GM10248 (cell line): ENCODE measurements around the gene DXO.

Experiments used
- CTCF ChIA-PET: fragments of 300-600 bp; sonication (Branson Sonifier 250); formaldehyde crosslinking; extraction: SDS; loops from one replicate; lab custom pipeline; 2021; ENCODE audit warnings: antibody characterized with exemption; lab: Yijun Ruan, JAX
- POLR2A ChIA-PET: fragments of 350-650 bp; sonication (Branson Sonifier 250); formaldehyde crosslinking; extraction: SDS; loops from one replicate; lab custom pipeline; 2020; ENCODE audit warnings: antibody characterized with exemption; lab: Yijun Ruan, JAX
- DNase-seq: peaks from one replicate; pipeline ENCODE4 v3.0.0; 2012; ENCODE audit errors: extremely low spot score
- TF ChIP-seq, protein P1 (sequence below): IDR thresholded peaks from 2 replicates; pipeline ENCODE4 v1.5.1; 2012; ENCODE audit warnings: mild to moderate bottlenecking, low read depth; ENCODE audit errors: extremely low read depth, missing control alignments, control extremely low read depth

The DXO gene

DNA sequence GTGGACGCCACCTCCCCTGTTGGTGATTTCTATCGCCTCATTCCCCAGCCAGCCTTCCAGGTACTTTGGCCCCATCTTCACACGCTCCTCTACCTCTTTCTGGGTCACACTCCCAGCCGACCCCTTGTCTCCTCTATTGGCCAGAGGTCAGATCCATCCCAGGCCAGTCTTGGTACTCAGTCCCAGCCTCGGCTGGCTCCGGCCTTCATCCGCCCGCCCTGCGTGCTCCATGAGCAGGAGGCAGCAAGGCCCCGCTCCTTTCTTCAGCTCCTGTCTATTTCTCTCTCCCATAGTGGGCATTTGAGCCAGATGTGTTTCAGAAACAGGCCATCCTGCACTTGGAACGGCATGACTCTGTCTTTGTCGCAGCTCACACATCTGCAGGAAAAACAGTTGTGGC, 10.3 kb downstream of the DXO start:
- DNase-seq, result no peak
- TF ChIP-seq, protein P1, sequence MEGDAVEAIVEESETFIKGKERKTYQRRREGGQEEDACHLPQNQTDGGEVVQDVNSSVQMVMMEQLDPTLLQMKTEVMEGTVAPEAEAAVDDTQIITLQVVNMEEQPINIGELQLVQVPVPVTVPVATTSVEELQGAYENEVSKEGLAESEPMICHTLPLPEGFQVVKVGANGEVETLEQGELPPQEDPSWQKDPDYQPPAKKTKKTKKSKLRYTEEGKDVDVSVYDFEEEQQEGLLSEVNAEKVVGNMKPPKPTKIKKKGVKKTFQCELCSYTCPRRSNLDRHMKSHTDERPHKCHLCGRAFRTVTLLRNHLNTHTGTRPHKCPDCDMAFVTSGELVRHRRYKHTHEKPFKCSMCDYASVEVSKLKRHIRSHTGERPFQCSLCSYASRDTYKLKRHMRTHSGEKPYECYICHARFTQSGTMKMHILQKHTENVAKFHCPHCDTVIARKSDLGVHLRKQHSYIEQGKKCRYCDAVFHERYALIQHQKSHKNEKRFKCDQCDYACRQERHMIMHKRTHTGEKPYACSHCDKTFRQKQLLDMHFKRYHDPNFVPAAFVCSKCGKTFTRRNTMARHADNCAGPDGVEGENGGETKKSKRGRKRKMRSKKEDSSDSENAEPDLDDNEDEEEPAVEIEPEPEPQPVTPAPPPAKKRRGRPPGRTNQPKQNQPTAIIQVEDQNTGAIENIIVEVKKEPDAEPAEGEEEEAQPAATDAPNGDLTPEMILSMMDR, result no peak
- CTCF ChIA-PET, result interaction anchor here (1.1 kb wide), 1 partner anchor 9 kb away, joined by 4 read pairs; no protein-coding TSS in a partner anchor
- POLR2A ChIA-PET, result no interaction called here

DNA sequence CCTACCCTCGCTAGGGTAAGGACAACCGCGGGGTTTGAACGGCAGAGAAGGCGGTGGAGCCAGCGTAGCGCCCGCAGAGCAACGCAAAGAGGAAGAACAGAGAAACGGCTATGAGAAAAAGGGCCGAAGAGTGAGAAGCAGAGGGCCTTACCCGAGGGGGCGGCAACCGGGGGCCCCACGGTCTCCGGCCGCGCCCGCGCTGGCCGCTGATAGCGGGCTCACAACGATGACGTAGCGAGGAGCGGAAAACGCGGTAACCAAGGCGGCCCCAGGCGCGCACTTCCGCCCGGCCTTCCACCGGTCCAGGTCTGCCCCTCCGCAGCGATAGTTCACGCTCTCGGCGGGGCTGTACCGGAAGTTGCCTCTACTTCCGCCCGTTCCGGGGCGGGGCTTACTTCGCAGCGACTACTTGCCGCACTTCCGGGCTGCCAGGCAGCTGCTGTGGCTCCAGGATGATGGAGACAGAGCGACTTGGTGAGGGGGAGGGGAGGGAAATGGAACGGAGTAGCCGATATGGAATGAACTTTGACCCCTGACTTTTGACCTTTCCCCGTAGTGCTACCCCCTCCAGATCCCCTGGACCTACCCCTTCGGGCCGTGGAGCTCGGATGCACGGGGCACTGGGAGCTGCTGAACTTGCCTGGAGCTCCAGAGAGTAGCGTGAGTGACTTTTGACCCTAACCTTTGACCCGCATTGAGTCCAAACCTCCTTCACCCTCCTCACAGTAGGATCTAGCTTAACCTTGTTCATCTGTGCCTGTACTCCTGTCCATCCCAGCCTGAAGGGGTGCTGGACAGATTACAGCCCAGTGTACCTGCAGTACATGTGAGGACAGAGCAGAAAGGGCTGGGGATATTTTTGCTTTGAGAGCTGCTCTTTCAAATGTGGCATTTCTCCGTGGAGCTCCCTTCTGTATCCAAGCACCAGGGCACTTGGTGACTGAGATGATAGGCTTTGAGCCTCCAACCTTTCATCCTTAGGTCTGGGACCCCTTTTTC, 12.9 kb downstream of the DXO start, which contains the start of the genes NELFE and SKIC2:
Gene NELFE, minus strand, starts transcription at position 231 of the 999 bp plus-strand sequence. CDS start 525 bp downstream, outside the sequence.
Gene SKIC2, plus strand, starts transcription at position 435 of the 999 bp plus-strand sequence. Its CDS starts 18 bp downstream, at position 453.
- CTCF ChIA-PET, result interaction anchor here (0.9 to 2.5 kb wide), 6 partner anchors 7 to 189 kb away, joined by 3 to 8 read pairs (median 4); partner anchors contain the start of gene CFB

DNA sequence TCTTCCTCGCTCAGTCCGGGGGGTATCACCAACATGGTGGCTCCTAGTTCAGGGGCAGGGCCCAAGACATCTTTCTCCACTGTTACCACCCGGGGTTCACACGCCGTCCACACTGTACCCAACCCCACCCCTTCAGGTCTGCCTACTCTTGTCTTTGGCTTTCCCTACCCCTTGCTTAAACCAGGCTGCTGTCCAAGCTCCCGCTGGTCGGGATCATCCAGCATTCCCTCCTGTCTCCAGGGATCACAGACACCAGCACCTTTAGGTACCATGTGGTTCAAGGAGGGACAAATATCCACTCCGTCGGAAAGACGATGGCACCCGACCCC, 13.6 kb downstream of the DXO start:
- no peak for DNase-seq
- POLR2A ChIA-PET, result interaction anchor here (2.4 kb wide), 1 partner anchor 13 kb away, joined by 15 read pairs; the partner anchor contains the start of gene DXO

More for the DNA sequence above, 12.9 kb downstream of the DXO start, which contains the start of the genes NELFE and SKIC2:
- DNase-seq, result peak; percentile 100
- POLR2A ChIA-PET, result interaction anchor here (2.4 kb wide), 1 partner anchor 12 kb away, joined by 15 read pairs; the partner anchor contains the start of gene DXO
- TF ChIP-seq, protein P1, result no peak

DNA sequence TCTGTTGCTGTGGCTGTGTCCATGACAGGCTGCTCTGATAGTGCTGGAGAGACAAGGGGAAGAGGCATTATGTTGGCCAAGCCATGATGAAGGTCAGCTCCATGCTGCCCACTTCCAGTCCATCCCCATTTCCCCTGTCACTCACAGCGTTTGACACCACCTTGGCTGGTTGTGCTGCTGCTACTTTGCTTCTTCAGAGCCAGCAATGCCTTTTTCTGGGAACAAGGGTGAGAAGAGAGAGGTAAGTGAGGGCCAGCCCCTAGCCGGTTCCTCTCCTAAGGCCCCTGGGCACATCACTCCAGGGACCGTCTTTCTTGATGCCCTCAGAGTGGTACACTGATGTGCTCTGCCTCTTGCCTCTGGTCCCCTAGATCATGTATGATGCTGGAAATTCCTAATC, 15.1 kb downstream of the DXO start:
- no peak for DNase-seq
- ChIA-PET CTCF (interaction anchor here (1.2 to 2.5 kb wide), 2 partner anchors 16 to 161 kb away, joined by 3 to 8 read pairs; no protein-coding TSS in a partner anchor), POLR2A (no interaction called here)
- TF ChIP-seq, protein P1, result no peak

More for the DNA sequence above, 13.6 kb downstream of the DXO start:
- TF ChIP-seq, protein P1, result no peak
- CTCF ChIA-PET, result interaction anchor here (1.1 to 2.5 kb wide), 5 partner anchors 8 to 160 kb away, joined by 3 to 8 read pairs (median 5); partner anchors contain the start of gene CFB

DNA sequence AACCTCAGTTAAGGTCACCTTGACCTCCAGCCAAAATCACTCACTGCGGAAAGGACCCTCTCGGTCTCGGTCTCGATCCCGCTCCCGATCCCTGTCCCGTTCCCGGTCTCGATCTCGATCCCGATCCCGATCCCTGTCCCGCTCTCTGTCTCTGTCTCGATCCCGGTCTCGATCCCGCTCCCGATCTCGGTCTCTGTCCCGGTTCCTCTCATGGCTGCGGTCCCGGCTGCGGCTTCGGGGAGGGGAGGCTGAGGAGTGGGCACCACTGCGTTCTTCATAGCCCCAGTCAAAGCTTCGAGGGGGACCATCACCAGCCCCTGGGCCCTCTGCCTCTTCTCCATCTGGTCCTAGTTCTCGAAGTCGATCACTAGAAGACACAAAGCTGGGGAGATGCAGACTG, 17.4 kb downstream of the DXO start:
- ChIA-PET CTCF (interaction anchor here (5.0 kb wide), 1 partner anchor 14 kb away, joined by 35 read pairs; no protein-coding TSS in a partner anchor), POLR2A (no interaction called here)
- no peak for DNase-seq
- TF ChIP-seq, protein P1, result no peak

DNA sequence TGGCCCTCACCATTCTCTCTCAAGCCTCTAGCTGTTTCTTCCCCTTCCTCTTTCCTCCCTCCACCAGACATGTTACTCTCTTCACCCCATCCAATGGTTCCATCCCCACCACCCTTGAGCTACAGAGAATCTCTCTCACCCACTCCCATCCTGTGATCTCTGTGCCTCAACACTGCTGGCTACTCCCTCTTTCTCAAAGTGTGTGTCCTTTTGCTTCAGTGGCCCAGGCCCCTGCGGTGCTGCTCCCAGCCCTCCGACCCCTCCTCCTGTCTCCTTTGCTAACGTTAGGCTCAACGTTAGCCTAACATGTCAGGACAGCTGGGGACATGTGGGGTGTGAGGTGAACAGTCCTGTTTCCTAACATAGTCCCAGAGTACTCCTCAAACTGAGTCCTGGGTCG, 19.0 kb downstream of the DXO start:
- CTCF ChIA-PET, result interaction anchor here (0.8 to 5.0 kb wide), 25 partner anchors 9 to 409 kb away, joined by 3 to 35 read pairs (median 4); partner anchors contain the start of genes DXO and LY6G5C
- TF ChIP-seq, protein P1, result no peak
- DNase-seq, result no peak
- POLR2A ChIA-PET, result interaction anchor here (0.6 kb wide), 1 partner anchor 138 kb away, joined by 5 read pairs; no protein-coding TSS in a partner anchor
